ENCODE measurements around the gene ERH.

DNA sequence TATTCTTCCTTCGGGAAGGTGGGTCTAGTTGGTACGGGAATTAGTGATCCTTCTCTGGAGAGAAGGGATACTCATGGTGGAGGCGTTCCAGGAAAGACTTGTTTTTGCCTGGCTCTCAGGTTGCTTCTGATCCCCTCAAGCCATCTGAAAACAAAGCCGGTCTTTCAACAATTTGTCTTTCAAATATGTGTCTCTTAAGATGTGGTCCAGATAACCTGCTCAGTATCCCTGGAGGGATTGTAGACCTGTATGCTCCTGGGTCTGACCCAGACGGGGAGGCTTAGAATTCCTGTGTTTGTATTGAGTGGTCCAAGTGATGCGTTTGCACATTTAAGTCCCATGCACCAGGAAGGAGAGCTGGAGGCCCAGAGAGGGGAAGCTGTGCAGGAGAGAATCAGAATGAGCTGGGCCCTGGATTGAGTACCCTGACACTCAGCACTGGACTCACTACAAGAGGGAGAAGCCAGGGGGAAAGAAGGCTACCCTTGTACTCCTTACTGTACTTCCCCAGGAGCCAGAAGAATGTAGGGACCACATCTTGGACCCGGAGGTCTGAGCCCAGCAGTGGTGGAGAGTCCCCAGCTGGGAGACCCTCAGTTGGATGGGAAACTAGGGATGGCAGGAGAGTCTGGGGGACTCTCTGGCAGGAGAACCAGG, 40.4 kb downstream of the ERH start:
- peak in 1 of 3 donors; percentile 15 for TF ChIP-seq POLR2AphosphoS5 (IDR thresholded peaks at IDR 0.05)
- TF ChIP-seq, protein P1, sequence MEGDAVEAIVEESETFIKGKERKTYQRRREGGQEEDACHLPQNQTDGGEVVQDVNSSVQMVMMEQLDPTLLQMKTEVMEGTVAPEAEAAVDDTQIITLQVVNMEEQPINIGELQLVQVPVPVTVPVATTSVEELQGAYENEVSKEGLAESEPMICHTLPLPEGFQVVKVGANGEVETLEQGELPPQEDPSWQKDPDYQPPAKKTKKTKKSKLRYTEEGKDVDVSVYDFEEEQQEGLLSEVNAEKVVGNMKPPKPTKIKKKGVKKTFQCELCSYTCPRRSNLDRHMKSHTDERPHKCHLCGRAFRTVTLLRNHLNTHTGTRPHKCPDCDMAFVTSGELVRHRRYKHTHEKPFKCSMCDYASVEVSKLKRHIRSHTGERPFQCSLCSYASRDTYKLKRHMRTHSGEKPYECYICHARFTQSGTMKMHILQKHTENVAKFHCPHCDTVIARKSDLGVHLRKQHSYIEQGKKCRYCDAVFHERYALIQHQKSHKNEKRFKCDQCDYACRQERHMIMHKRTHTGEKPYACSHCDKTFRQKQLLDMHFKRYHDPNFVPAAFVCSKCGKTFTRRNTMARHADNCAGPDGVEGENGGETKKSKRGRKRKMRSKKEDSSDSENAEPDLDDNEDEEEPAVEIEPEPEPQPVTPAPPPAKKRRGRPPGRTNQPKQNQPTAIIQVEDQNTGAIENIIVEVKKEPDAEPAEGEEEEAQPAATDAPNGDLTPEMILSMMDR (IDR thresholded peaks at IDR 0.05) = no peak

Data from breast epithelium (tissue), 3 donors.